Liver (tissue), 9 donors: ENCODE data around the gene ZC2HC1C. TPM values are rescaled to one million over a fixed set of nuclear protein-coding genes. Genes with fewer than 3 reads are reported as not detected.

Experiments used
- DNase-seq: peaks from one replicate; pipeline ENCODE4 v3.0.0-alpha.2; 2017; ENCODE audit warnings: low spot score
- H3K27ac ChIP-seq, 2 donors: one replicate each; pipeline ENCODE4 v1.7.0; 2013; ENCODE audit warnings: inconsistent platforms in 2 of 2, low read length in 2 of 2, control low read depth in 1 of 2, low read depth in 1 of 2, mild to moderate bottlenecking in 1 of 2
- H3K27me3 ChIP-seq, 4 donors: one replicate each; pipeline versions ENCODE4 v1.6.1 to v1.7.0; 2013; ENCODE audit warnings: low read length in 3 of 4, inconsistent platforms in 1 of 4, mild to moderate bottlenecking in 1 of 4, moderate library complexity in 1 of 4; ENCODE audit not compliant: control insufficient read depth in 4 of 4, insufficient read depth in 4 of 4
- H3K36me3 ChIP-seq, 4 donors: one replicate each; pipeline versions ENCODE4 v1.6.1 to v1.7.0; 2013; ENCODE audit warnings: low read length in 3 of 4, mild to moderate bottlenecking in 3 of 4, low read depth in 1 of 4, moderate library complexity in 1 of 4; ENCODE audit not compliant: control insufficient read depth in 4 of 4, insufficient read depth in 3 of 4
- H3K4me1 ChIP-seq, 4 donors: one replicate each; pipeline versions ENCODE4 v1.6.1 to v1.7.0; 2013; ENCODE audit warnings: low read length in 3 of 4, mild to moderate bottlenecking in 3 of 4, moderate library complexity in 1 of 4; ENCODE audit not compliant: control insufficient read depth in 4 of 4, insufficient read depth in 4 of 4
- H3K4me3 ChIP-seq, 3 donors: one replicate each; pipeline versions ENCODE4 v1.6.1 to v1.7.0; 2013; ENCODE audit warnings: low read length in 3 of 3, control low read depth in 1 of 3, low read depth in 1 of 3, mild to moderate bottlenecking in 1 of 3
- H3K9ac ChIP-seq, 2 donors: one replicate each; pipeline ENCODE4 v1.7.0; 2013; ENCODE audit warnings: low read length in 2 of 2, mild to moderate bottlenecking in 2 of 2, moderate library complexity in 2 of 2, control low read depth in 1 of 2, low read depth in 1 of 2
- H3K9me3 ChIP-seq, 4 donors: one replicate each; pipeline versions ENCODE4 v1.6.1 to v1.7.0; 2013; ENCODE audit warnings: low read length in 3 of 4; ENCODE audit not compliant: control insufficient read depth in 4 of 4
- EGR1 ChIP-seq, 2 donors: IDR thresholded peaks; 2 replicates each; pipeline ENCODE4 v1.6.1; 2016 to 2018; ENCODE audit warnings: antibody characterized with exemption in 2 of 2, low read depth in 2 of 2
- FOXA1 ChIP-seq: IDR thresholded peaks from 2 replicates; pipeline ENCODE4 v1.6.1; 2016; ENCODE audit warnings: antibody characterized with exemption
- FOXA2 ChIP-seq: IDR thresholded peaks from 2 replicates; pipeline ENCODE4 v1.6.1; 2016; ENCODE audit warnings: antibody characterized with exemption
- GABPA ChIP-seq, 2 donors: IDR thresholded peaks in 1 of 2; conservative IDR thresholded peaks in 1 of 2; 2 replicates each; pipeline ENCODE4 v1.6.1; 2016; ENCODE audit warnings: antibody characterized with exemption in 2 of 2, mild to moderate bottlenecking in 1 of 2, moderate library complexity in 1 of 2
- HNF4A ChIP-seq, 2 donors: conservative IDR thresholded peaks; 2 replicates each; pipeline ENCODE4 v1.6.1; 2016; ENCODE audit warnings: antibody characterized with exemption in 2 of 2, mild to moderate bottlenecking in 2 of 2
- HNF4G ChIP-seq: IDR thresholded peaks from 2 replicates; pipeline ENCODE4 v1.6.1; 2016; ENCODE audit warnings: antibody characterized with exemption
- JUND ChIP-seq, 2 donors: IDR thresholded peaks; 2 replicates each; pipeline ENCODE4 v1.6.1; 2016; ENCODE audit warnings: antibody characterized with exemption in 2 of 2
- NR2F2 ChIP-seq: IDR thresholded peaks from 2 replicates; pipeline ENCODE4 v1.6.1; 2016; ENCODE audit warnings: antibody characterized with exemption
- RAD21 ChIP-seq, 2 donors: IDR thresholded peaks; 2 replicates each; pipeline ENCODE4 v1.6.1; 2016; ENCODE audit warnings: antibody characterized with exemption in 2 of 2, mild to moderate bottlenecking in 2 of 2
- REST ChIP-seq: IDR thresholded peaks from 2 replicates; pipeline ENCODE4 v1.6.1; 2016; ENCODE audit warnings: antibody characterized with exemption, mild to moderate bottlenecking
- RXRA ChIP-seq, 2 donors: IDR thresholded peaks; 2 replicates each; pipeline ENCODE4 v1.6.1; 2017 to 2018; ENCODE audit warnings: antibody characterized with exemption in 2 of 2, mild to moderate bottlenecking in 1 of 2
- SP1 ChIP-seq: IDR thresholded peaks from 2 replicates; pipeline ENCODE4 v1.6.1; 2018; ENCODE audit warnings: antibody characterized with exemption, mild to moderate bottlenecking
- TAF1 ChIP-seq: conservative IDR thresholded peaks from 2 replicates; pipeline ENCODE4 v1.6.1; 2016; ENCODE audit warnings: antibody characterized with exemption, mild to moderate bottlenecking
- YY1 ChIP-seq: IDR thresholded peaks from 2 replicates; pipeline ENCODE4 v1.6.1; 2016; ENCODE audit warnings: antibody characterized with exemption, mild to moderate bottlenecking
- WGBS: extraction: QIAGEN DNeasy Blood & Tissue Kit; methylation state at CpG from one replicate; pipeline ENCODE4 v1.1.7; 2013; 5-methylcytosine and 5-hydroxymethylcytosine counted together
- polyA plus RNA-seq, 2 donors: library from polyadenylated mRNA; stranded (reverse) in 1 of 2; unstranded in 1 of 2; fragments of 200-250 nt in 1 of 2; fragments of >200 nt in 1 of 2; fragmentation: Nextera tagmentation in 1 of 2; extraction: Ambion mirVana in 1 of 2; gene quantifications; one replicate each; pipeline versions ENCODE4 v1.2.1 to v1.2.3, GENCODE V29; 2013 to 2015
- total RNA-seq, 2 donors: library from RNA; depleted of rRNA; stranded (reverse); fragments of >200 nt; gene quantifications; one replicate each; pipeline ENCODE4 v1.2.3, GENCODE V29; 2014
- TF ChIP-seq, protein P1 (sequence below): IDR thresholded peaks from 2 replicates; pipeline ENCODE4 v1.6.1; 2016; ENCODE audit warnings: antibody characterized with exemption
- TF ChIP-seq, protein P2 (sequence below): IDR thresholded peaks from 2 replicates; pipeline ENCODE4 v1.6.1; 2016; ENCODE audit warnings: antibody characterized with exemption
- TF ChIP-seq, protein P3 (sequence below): IDR thresholded peaks from 2 replicates; pipeline ENCODE4 v1.6.1; 2016; ENCODE audit warnings: antibody characterized with exemption
- TF ChIP-seq, protein P4 (sequence below): fragments of 150-350 bp; IDR thresholded peaks from 2 replicates; pipeline ENCODE4 v1.5.1; 2017; ENCODE audit warnings: improper control_type of control experiment, low read depth, low read length; ENCODE audit not compliant: missing input control
- donor health status: healthy.
- donor health status: healthy.
- donor health status: healthy.
- donor health status: healthy.
- donor health status: healthy.

Gene ZC2HC1C
- total and polyA plus RNA-seq, 4 donors: 0.56 to 5.9 (median 3.5) TPM

DNA sequence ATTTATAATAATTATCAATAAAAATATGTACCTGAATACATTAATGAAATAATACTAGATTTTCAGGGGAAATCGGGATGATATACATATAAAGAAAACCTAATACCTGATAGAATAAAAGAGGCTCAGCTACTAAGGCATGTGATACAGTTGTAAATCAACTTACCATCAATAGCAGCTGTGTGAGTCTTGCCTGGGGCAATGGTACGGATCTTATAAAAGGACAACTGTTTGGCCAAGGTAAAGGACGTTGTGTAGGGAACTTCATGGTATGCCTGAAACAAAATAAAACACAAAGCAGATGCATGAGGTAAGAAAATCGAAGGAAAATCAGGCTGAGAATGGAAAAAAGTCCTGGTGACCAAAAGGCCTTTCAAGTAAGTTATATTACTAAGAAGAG, 32.0 kb downstream of the ZC2HC1C start:
- Histone ChIP-seq H3K4me1 (no peaks in the 10 kb centered on the region), H3K4me3 (no peak overlapping the region), H3K27ac (no peak overlapping the region), H3K27me3 (no peaks in the 10 kb centered on the region), H3K36me3 (peaks cover 16 to 67% (median 55%) of the 10 kb centered on the region in 4 donors), H3K9me3 (no peaks in the 10 kb centered on the region), H3K9ac (no peak overlapping the region)
- DNase-seq: no peak
- 95% methylated on average over 4 of the region's 4 CpGs for WGBS
- no peak for TF ChIP-seq RXRA (IDR thresholded peaks at IDR 0.05)
- TF ChIP-seq EGR1 (IDR thresholded peaks at IDR 0.05; ENCODE audit: low read depth in 2 of 2): no peak
- TF ChIP-seq, protein P1, sequence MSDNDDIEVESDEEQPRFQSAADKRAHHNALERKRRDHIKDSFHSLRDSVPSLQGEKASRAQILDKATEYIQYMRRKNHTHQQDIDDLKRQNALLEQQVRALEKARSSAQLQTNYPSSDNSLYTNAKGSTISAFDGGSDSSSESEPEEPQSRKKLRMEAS: no peak
- no peak for TF ChIP-seq NR2F2
- TF ChIP-seq SP1: no peak
- TF ChIP-seq FOXA1: no peak
- TF ChIP-seq TAF1: no peak
- no peak for TF ChIP-seq REST
- TF ChIP-seq, protein P2, sequence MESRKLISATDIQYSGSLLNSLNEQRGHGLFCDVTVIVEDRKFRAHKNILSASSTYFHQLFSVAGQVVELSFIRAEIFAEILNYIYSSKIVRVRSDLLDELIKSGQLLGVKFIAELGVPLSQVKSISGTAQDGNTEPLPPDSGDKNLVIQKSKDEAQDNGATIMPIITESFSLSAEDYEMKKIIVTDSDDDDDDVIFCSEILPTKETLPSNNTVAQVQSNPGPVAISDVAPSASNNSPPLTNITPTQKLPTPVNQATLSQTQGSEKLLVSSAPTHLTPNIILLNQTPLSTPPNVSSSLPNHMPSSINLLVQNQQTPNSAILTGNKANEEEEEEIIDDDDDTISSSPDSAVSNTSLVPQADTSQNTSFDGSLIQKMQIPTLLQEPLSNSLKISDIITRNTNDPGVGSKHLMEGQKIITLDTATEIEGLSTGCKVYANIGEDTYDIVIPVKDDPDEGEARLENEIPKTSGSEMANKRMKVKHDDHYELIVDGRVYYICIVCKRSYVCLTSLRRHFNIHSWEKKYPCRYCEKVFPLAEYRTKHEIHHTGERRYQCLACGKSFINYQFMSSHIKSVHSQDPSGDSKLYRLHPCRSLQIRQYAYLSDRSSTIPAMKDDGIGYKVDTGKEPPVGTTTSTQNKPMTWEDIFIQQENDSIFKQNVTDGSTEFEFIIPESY: no peak
- no peak for TF ChIP-seq HNF4A (conservative IDR thresholded peaks at IDR 0.05)
- no peak for TF ChIP-seq GABPA (IDR thresholded peaks at IDR 0.05 in 1 of 2, conservative IDR thresholded peaks at IDR 0.05 in 1 of 2)
- TF ChIP-seq YY1: no peak
- TF ChIP-seq FOXA2: no peak
- no peak for TF ChIP-seq HNF4G
- TF ChIP-seq, protein P3, sequence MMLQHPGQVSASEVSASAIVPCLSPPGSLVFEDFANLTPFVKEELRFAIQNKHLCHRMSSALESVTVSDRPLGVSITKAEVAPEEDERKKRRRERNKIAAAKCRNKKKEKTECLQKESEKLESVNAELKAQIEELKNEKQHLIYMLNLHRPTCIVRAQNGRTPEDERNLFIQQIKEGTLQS: no peak

DNA sequence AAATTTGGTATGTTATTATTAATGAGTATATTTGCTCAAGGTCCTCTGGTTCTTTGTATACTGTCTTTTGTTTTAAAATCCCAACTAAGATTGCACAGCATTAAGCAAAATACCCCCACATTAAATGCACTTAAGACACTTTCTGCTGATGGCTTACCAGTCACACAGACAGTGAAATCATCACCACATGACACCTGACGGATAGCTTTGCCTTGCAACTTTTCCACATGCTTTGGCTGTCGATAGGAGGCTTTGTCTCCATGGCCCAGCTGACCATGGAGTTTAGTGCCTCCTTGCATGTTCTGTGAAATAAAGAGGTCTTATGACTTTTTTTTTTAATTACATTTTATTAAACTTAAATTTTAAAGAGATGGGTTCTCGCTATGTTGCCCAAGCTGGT, 37.7 kb downstream of the ZC2HC1C start:
- Histone ChIP-seq H3K9ac (no peak overlapping the region), H3K27me3 (no peaks in the 10 kb centered on the region), H3K27ac (no peak overlapping the region), H3K4me3 (no peak overlapping the region), H3K36me3 (peaks cover 16 to 68% (median 54%) of the 10 kb centered on the region in 4 donors), H3K9me3 (no peaks in the 10 kb centered on the region), H3K4me1 (no peaks in the 10 kb centered on the region)
- WGBS: 80% methylated on average over 3 of the region's 3 CpGs
- no peak for DNase-seq
- TF ChIP-seq HNF4G (no peak), RAD21 (IDR thresholded peaks at IDR 0.05) (no peak), SP1 (no peak), JUND (IDR thresholded peaks at IDR 0.05) (no peak), GABPA (IDR thresholded peaks at IDR 0.05 in 1 of 2, conservative IDR thresholded peaks at IDR 0.05 in 1 of 2) (no peak), FOXA2 (no peak), NR2F2 (no peak), RXRA (IDR thresholded peaks at IDR 0.05) (no peak)
- TF ChIP-seq, protein P1: no peak
- TF ChIP-seq, protein P2: no peak
- TF ChIP-seq, protein P3: no peak
- TF ChIP-seq, protein P4, sequence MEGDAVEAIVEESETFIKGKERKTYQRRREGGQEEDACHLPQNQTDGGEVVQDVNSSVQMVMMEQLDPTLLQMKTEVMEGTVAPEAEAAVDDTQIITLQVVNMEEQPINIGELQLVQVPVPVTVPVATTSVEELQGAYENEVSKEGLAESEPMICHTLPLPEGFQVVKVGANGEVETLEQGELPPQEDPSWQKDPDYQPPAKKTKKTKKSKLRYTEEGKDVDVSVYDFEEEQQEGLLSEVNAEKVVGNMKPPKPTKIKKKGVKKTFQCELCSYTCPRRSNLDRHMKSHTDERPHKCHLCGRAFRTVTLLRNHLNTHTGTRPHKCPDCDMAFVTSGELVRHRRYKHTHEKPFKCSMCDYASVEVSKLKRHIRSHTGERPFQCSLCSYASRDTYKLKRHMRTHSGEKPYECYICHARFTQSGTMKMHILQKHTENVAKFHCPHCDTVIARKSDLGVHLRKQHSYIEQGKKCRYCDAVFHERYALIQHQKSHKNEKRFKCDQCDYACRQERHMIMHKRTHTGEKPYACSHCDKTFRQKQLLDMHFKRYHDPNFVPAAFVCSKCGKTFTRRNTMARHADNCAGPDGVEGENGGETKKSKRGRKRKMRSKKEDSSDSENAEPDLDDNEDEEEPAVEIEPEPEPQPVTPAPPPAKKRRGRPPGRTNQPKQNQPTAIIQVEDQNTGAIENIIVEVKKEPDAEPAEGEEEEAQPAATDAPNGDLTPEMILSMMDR: no peak
